ENCODE results near the gene HMGB2.
A peak's percentile ranks its signal among the peaks of the same experiment; 100 is the strongest.

The HMGB2 gene

DNA sequence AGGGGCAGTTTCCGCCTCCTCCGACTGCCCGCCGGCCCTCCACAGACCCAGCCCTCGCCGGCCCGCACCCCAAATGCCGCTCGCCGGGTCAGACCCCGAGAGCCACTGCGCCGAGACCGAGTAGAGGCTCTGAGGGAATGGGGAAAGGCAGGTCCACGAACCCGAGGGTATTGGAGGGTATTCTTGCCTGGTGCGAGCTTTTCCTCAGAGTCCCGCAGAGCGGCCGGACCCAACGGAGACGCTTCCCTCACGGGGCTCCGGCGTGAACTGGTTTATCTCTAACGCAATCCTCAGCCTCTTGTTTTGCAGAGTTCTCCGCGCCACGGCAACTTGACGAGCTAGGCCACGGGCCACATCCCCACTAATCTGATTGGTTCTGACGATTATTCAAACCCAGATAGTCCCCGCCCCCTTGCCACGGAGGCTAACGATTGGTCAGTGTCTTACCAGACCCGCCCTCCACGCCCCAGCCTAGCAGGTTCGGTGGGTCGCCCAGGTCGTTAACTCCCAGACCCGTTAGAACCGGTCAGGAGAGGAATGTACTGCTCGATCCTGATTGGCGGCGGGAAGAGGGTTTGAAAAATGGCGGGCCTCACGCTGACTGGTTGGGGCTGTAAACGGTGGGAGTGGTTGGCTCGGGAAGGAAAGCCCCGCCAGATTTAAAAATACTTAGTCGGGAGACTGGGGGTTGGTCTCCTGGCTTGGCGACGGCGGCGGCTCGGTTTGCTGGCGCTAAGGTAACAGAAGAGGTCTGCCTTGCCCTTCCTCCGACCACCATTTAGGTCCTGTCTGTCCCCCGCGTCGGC, at the start of gene HMGB2:
HMGB2 (minus strand) TSS at position 274 of the 806 bp plus-strand sequence. CDS start 709 bp downstream, outside the sequence.
- peak within 1 kb of the TSS; percentile 96 to 98 for H3K4me3 Mint-ChIP-seq
- no peaks in the 10 kb centered on the region for H3K9me3 Mint-ChIP-seq
- peaks cover 19% of the 10 kb centered on the region for H3K27me3 Mint-ChIP-seq
- ATAC-seq (peak; percentile 96), DNase-seq (peak; percentile 98 to 99)
- peaks cover 29% of the 10 kb centered on the region for H3K4me1 Mint-ChIP-seq
- peak within 1 kb of the TSS; percentile 100 for H3K27ac Mint-ChIP-seq

- no peak for DNase-seq
- Mint-ChIP-seq H3K9me3 (no peaks in the 10 kb centered on the region), H3K4me1 (no peaks in the 10 kb centered on the region), H3K27me3 (peaks cover 27% of the 10 kb centered on the region), H3K4me3 (no peak overlapping the region), H3K27ac (no peak overlapping the region)
- ATAC-seq: no peak
These were observed 48.2 kb upstream of the HMGB2 start for GRCh38 chr4:173382349-173382748.

DNA sequence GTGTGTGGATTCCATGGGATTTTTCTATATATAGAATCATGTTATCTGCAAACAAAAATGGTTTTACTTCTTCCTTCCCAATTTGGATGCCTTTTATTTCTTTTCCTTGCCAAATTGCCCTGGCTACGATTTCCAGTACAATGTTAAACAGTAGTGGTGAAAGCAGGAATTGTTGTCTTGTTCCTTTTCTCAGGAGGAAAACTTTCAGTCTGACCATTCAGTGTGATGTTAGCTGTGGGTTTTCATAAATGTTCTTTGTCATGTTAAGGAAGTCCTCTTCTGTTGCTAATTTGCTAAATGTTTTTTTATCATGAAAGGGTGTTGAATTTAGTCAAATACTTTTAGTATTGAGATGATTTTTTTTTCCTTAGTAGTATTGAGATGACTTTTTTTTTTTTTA, 47.5 kb upstream of the HMGB2 start:
- Mint-ChIP-seq H3K27ac (no peak overlapping the region), H3K4me3 (no peak overlapping the region), H3K27me3 (peaks cover 24% of the 10 kb centered on the region), H3K9me3 (no peaks in the 10 kb centered on the region), H3K4me1 (no peaks in the 10 kb centered on the region)
- ATAC-seq: no peak
- no peak for DNase-seq

DNA sequence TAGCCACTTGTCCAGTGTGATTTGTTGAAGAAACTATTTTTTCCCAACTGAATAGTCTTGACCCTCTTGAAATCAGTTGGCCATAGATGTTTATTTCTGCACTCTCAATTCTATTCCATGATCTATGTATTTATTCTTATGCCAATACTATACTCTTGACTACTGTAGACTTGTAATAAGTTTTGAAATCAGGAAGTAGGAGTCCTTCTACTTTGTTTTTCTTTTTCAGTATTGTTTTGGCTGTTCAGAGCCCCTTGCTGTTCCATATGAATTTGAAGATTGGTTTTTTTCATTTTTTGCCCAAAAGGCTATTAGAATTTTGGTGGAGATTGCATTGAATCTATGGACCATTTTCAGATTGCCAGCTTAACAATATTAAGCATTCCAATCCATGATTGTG, 46.8 kb upstream of the HMGB2 start:
- H3K4me3 Mint-ChIP-seq: no peak overlapping the region
- no peaks in the 10 kb centered on the region for H3K4me1 Mint-ChIP-seq
- no peak for ATAC-seq
- peaks cover 24% of the 10 kb centered on the region for H3K27me3 Mint-ChIP-seq
- H3K27ac Mint-ChIP-seq: no peak overlapping the region
- no peaks in the 10 kb centered on the region for H3K9me3 Mint-ChIP-seq
- no peak for DNase-seq

GRCh38 chr4:173379929-173380328, 45.8 kb upstream of the HMGB2 start:
- no peaks in the 10 kb centered on the region for H3K4me1 Mint-ChIP-seq
- no peak overlapping the region for H3K4me3 Mint-ChIP-seq
- no peak overlapping the region for H3K27ac Mint-ChIP-seq
- no peak for DNase-seq
- H3K27me3 Mint-ChIP-seq: peaks cover 24% of the 10 kb centered on the region
- no peak for ATAC-seq
- no peaks in the 10 kb centered on the region for H3K9me3 Mint-ChIP-seq

- H3K9me3 Mint-ChIP-seq: no peaks in the 10 kb centered on the region
- H3K4me3 Mint-ChIP-seq: no peak overlapping the region
- peaks cover 17% of the 10 kb centered on the region for H3K27me3 Mint-ChIP-seq
- ATAC-seq (no peak), DNase-seq (no peak)
- H3K27ac Mint-ChIP-seq: no peak overlapping the region
- no peaks in the 10 kb centered on the region for H3K4me1 Mint-ChIP-seq
These were observed 40.4 kb upstream of the HMGB2 start for GRCh38 chr4:173374588-173374987.

GRCh38 chr4:173371292-173372192, 37.4 kb upstream of the HMGB2 start:
- ATAC-seq: peak; percentile 23
- Mint-ChIP-seq H3K27me3 (peaks cover 17% of the 10 kb centered on the region), H3K4me1 (peaks cover 23% of the 10 kb centered on the region), H3K4me3 (peak overlapping the region; percentile 100), H3K9me3 (no peaks in the 10 kb centered on the region), H3K27ac (peak overlapping the region; percentile 62 to 74)
- DNase-seq: peak; percentile 36 to 42

- H3K4me1 Mint-ChIP-seq: peaks cover 26% of the 10 kb centered on the region
- peak within 1 kb of the TSS; percentile 100 for H3K4me3 Mint-ChIP-seq
- DNase-seq: peak; percentile 88 to 94
- peak within 1 kb of the TSS; percentile 98 for H3K27ac Mint-ChIP-seq
- peak; percentile 91 for ATAC-seq
- peaks cover 17% of the 10 kb centered on the region for H3K27me3 Mint-ChIP-seq
- H3K9me3 Mint-ChIP-seq: no peaks in the 10 kb centered on the region
These were observed 36.5 kb upstream of the HMGB2 start, which contains the start of gene SAP30 for GRCh38 chr4:173370477-173371291. TSS of gene SAP30 (plus strand) at chr4:173370954. CDS start at chr4:173371183, 229 bp downstream.

- Mint-ChIP-seq H3K27me3 (peaks cover 17% of the 10 kb centered on the region), H3K27ac (peak overlapping the region; percentile 98), H3K9me3 (no peaks in the 10 kb centered on the region), H3K4me3 (peak overlapping the region; percentile 100), H3K4me1 (peaks cover 32% of the 10 kb centered on the region)
- DNase-seq (no peak), ATAC-seq (peak; percentile 53)
These were observed 35.9 kb upstream of the HMGB2 start for GRCh38 chr4:173370130-173370476.

- peak overlapping the region; percentile 32 to 52 for H3K4me3 Mint-ChIP-seq
- peaks cover 33% of the 10 kb centered on the region for H3K4me1 Mint-ChIP-seq
- peaks cover 10% of the 10 kb centered on the region for H3K27me3 Mint-ChIP-seq
- DNase-seq: no peak
- no peak overlapping the region for H3K27ac Mint-ChIP-seq
- no peaks in the 10 kb centered on the region for H3K9me3 Mint-ChIP-seq
- no peak for ATAC-seq
These were observed 33.8 kb upstream of the HMGB2 start for GRCh38 chr4:173367946-173368345.

GRCh38 chr4:173367285-173367684, 33.1 kb upstream of the HMGB2 start:
- ATAC-seq (no peak), DNase-seq (no peak)
- peaks cover 6% of the 10 kb centered on the region for H3K27me3 Mint-ChIP-seq
- no peaks in the 10 kb centered on the region for H3K9me3 Mint-ChIP-seq
- H3K4me1 Mint-ChIP-seq: peaks cover 33% of the 10 kb centered on the region
- peak overlapping the region; percentile 51 to 54 for H3K4me3 Mint-ChIP-seq
- no peak overlapping the region for H3K27ac Mint-ChIP-seq

GRCh38 chr4:173365359-173365996, 31.3 kb upstream of the HMGB2 start:
- DNase-seq (no peak), ATAC-seq (no peak)
- Mint-ChIP-seq H3K9me3 (no peaks in the 10 kb centered on the region), H3K27me3 (no peaks in the 10 kb centered on the region), H3K4me1 (peaks cover 33% of the 10 kb centered on the region), H3K27ac (no peak overlapping the region), H3K4me3 (peak overlapping the region in 1 of 2 donors; percentile 26)

GRCh38 chr4:173362666-173363065, 28.5 kb upstream of the HMGB2 start:
- H3K27ac Mint-ChIP-seq: no peak overlapping the region
- no peaks in the 10 kb centered on the region for H3K9me3 Mint-ChIP-seq
- H3K4me3 Mint-ChIP-seq: no peak overlapping the region
- ATAC-seq (no peak), DNase-seq (no peak)
- peaks cover 5% of the 10 kb centered on the region for H3K27me3 Mint-ChIP-seq
- H3K4me1 Mint-ChIP-seq: peaks cover 18% of the 10 kb centered on the region

DNA sequence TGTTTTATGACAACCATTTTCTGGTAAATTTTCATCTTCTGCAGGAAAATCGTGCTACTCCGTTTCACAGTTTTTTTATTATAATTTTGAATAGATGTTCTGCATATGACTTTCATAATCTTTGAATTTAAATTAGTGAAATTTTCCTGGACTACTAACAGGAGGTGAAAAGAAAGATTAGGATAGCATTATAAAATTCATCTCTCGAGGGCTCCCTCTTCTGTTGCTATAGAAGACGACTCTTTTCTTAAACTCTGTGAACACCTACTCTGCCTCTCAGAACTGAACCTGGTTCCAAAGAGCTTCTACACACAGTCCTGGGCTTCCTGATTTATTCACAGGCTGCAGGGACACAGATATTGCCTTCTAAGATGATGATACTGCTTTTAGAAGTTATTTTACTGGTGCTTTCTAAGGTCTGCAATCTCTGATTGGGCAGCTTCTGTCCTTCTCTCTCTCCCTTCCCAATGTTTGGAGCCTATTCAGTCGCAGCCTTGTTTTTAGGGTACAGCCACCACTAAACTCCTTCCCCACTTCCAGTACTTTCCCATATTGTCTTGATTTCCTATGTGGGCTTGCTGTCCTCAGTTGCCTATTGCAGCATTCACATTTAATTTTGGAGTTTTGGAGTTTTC, 26.5 kb upstream of the HMGB2 start:
- Mint-ChIP-seq H3K27me3 (peaks cover 5% of the 10 kb centered on the region), H3K9me3 (no peaks in the 10 kb centered on the region), H3K4me3 (no peak overlapping the region), H3K27ac (no peak overlapping the region), H3K4me1 (peaks cover 7% of the 10 kb centered on the region)
- ATAC-seq (no peak), DNase-seq (no peak)
